GM06990 (cell line): ENCODE results near the gene ATP10A.

Experiments used
- DNase-seq: peaks from one replicate; pipeline ENCODE4 v3.0.0-alpha.2; 2011; ENCODE audit not compliant: insufficient read length; ENCODE audit errors: extremely low read depth
- H3K27me3 ChIP-seq: replicated peaks from 2 replicates; pipeline ENCODE4 v1.6.0; 2011; ENCODE audit warnings: low read length; ENCODE audit not compliant: control insufficient read depth, insufficient read depth
- H3K36me3 ChIP-seq: 2 replicates; pipeline ENCODE4 v1.5.1; 2011; ENCODE audit warnings: low read length; ENCODE audit not compliant: control insufficient read depth, insufficient read depth
- H3K4me3 ChIP-seq: replicated peaks from 2 replicates; pipeline ENCODE4 v1.5.1; 2011; ENCODE audit warnings: low read depth, mild to moderate bottlenecking, control low read depth, low read length
- TF ChIP-seq, protein P1 (sequence below): IDR thresholded peaks from 2 replicates; pipeline ENCODE4 v1.5.1; 2011; ENCODE audit warnings: low read length, control low read depth, mild to moderate bottlenecking, inconsistent platforms; ENCODE audit not compliant: insufficient read depth, poor library complexity, severe bottlenecking

The ATP10A gene

DNA sequence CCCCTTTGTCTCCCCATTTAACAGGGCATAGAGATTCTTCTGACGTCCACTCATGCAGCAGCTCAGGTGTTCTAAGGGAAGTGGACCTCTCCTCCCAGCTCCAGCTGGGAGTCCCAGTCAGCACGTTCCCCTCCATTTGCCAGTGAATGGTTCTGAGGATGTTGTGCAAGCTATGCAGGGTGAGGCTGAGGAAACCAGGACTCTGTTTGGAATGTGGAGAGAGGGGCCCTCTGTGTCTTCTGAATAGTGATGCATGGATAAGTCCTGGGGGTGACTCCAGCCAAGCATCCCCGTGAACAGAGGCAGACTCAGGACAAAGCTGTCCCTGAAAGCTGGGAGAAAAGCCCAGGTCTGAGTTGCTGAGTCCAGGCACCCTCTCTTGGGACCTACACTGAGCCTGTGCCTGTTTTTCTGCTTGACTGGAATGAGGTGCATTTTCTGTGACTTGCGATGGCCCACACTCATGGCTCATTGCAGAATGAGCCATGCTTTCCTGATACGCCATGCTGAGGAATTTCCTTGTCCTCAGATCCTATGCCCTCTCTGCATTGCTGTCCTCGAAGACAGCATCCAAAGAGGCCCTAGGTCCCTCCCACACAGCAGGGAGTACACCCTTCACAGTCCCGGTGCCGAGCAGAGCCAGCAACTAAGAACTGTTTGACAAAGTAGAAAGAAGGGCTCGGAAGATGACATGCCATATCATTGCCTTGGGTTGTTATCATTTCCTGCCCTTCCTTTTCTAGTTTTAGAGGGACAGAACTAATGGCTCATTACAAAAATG lies 185.2 kb downstream of the ATP10A start:
- H3K4me3 ChIP-seq = no peak overlapping the region
- TF ChIP-seq, protein P1, sequence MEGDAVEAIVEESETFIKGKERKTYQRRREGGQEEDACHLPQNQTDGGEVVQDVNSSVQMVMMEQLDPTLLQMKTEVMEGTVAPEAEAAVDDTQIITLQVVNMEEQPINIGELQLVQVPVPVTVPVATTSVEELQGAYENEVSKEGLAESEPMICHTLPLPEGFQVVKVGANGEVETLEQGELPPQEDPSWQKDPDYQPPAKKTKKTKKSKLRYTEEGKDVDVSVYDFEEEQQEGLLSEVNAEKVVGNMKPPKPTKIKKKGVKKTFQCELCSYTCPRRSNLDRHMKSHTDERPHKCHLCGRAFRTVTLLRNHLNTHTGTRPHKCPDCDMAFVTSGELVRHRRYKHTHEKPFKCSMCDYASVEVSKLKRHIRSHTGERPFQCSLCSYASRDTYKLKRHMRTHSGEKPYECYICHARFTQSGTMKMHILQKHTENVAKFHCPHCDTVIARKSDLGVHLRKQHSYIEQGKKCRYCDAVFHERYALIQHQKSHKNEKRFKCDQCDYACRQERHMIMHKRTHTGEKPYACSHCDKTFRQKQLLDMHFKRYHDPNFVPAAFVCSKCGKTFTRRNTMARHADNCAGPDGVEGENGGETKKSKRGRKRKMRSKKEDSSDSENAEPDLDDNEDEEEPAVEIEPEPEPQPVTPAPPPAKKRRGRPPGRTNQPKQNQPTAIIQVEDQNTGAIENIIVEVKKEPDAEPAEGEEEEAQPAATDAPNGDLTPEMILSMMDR = no peak

DNA sequence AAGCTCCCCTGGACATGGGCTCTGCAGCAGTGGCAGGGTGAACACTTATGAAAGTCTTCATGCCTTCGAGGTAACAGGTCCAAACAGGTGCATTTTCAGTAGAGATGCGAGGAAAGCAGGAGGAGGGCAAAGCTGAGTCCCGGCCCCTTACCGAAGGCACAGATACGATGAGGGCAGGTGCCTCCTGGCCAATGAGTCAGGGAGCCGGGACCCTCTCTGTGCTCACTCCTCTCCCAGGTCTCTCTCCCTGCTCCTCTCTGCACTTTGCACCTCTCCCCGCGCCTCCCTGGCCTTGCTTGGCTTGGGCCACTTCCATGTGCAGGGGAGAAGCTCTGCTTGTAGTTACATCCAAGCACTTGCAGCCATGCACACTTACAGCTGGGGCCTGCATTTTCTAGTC lies 187.1 kb downstream of the ATP10A start:
- Histone ChIP-seq H3K27me3 (no peaks in the 10 kb centered on the region), H3K36me3 (no peaks in the 10 kb centered on the region), H3K4me3 (no peak overlapping the region)
- TF ChIP-seq, protein P1 = no peak
- DNase-seq = no peak

More for the DNA sequence above, 185.2 kb downstream of the ATP10A start:
- Histone ChIP-seq H3K36me3 (no peaks in the 10 kb centered on the region), H3K27me3 (no peaks in the 10 kb centered on the region)
- no peak for DNase-seq

DNA sequence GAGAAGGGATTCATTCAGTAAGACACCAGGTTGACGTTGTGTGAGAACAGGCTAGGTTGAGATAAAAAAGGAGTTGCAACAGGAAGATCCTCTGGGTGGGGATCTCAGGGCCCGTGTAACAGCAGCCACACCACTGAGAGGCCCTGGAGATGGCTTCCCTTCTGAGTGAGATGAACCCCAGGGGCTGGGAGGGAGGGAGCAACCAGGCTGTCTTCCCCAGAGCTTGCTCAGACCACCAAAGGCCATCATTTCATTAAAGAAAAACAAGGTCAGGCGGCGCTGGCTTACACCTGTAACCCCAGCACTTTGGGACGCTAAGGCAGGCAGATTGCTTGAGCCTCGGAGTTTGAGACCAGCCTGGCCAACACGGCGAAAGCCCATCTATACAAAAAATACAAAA lies 187.7 kb downstream of the ATP10A start:
- H3K27me3 ChIP-seq = no peaks in the 10 kb centered on the region
- TF ChIP-seq, protein P1 = no peak
- no peak for DNase-seq
- H3K36me3 ChIP-seq = no peaks in the 10 kb centered on the region
- no peak overlapping the region for H3K4me3 ChIP-seq

DNA sequence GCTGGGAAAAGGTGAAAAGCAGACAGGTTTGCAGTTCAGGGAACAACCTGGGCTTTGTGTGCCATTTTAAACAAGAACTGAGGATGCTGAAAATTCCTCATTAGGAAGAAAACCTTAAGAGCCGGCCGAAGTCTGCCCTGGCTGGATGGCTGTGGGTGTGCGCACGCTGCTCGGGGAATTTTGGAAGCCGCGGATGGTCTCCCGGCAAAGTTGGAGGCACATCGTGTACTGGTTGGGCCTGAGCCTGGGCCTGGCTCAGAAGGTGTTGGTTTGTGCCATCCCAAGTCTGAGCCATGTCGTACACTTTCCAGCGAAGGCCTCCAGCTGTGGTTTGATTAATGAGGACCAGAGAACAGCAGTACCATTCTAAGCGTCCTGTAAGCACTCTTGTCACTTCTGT lies 188.2 kb downstream of the ATP10A start:
- TF ChIP-seq, protein P1 = no peak
- Histone ChIP-seq H3K4me3 (no peak overlapping the region), H3K27me3 (no peaks in the 10 kb centered on the region), H3K36me3 (no peaks in the 10 kb centered on the region)
- DNase-seq = no peak

DNA sequence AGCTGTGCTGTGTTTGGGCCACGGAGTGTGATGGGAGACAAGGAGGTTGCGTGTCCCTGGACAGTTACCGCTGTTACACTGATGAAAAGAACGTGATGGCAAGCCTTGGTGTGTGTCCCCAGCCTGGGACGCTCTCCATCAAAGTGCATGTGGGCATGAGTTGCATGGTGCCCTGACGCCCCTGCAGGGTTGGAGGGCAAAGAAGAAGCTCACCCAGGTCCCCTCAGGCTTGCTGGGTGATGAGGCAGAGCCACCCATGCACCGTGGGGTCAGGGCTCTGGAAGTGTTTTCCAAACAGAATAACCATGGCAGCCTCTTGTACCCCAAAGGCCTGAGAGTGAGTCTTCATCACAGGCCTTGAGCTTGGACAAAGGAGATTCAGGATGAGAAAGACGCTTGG lies 189.2 kb downstream of the ATP10A start:
- no peaks in the 10 kb centered on the region for H3K36me3 ChIP-seq
- H3K4me3 ChIP-seq = no peak overlapping the region
- TF ChIP-seq, protein P1 = no peak
- DNase-seq = no peak
- no peaks in the 10 kb centered on the region for H3K27me3 ChIP-seq
